LNCAP (cell line): Measurements from ENCODE around the gene EMILIN1.

Source experiments
- CTCF ChIP-seq: fragments of 450-650 bp; IDR thresholded peaks from 2 replicates; pipeline ENCODE4 v1.5.1; 2017; ENCODE audit warnings: mild to moderate bottlenecking

Gene EMILIN1

GRCh38 chr2:27078267-27079194 lies at the start of gene EMILIN1:
TSS of gene EMILIN1 (plus strand) at chr2:27078615. CDS start at chr2:27079066, 451 bp downstream.
- no peak for TF ChIP-seq CTCF

GRCh38 chr2:27029051-27029450 lies 49.4 kb upstream of the EMILIN1 start:
- TF ChIP-seq CTCF: no peak

- no peak for TF ChIP-seq CTCF
Measured at GRCh38 chr2:27032495-27033252, 45.7 kb upstream of the EMILIN1 start, which contains the start of gene TMEM214. TSS of gene TMEM214 (plus strand) at chr2:27032965. CDS start at chr2:27033016, 51 bp downstream.

- no peak for TF ChIP-seq CTCF
Measured at GRCh38 chr2:27033253-27033852, 45.1 kb upstream of the EMILIN1 start.

GRCh38 chr2:27038012-27038411 lies 40.4 kb upstream of the EMILIN1 start:
- no peak for TF ChIP-seq CTCF

- no peak for TF ChIP-seq CTCF
Measured at GRCh38 chr2:27038631-27039339, 39.6 kb upstream of the EMILIN1 start.

GRCh38 chr2:27039426-27039825 lies 39.0 kb upstream of the EMILIN1 start:
- TF ChIP-seq CTCF: no peak
